HEK293 (cell line): ENCODE results near the gene TSHZ3.

Experiments used
- CTCF ChIA-PET: fragments of 350-600 bp; formaldehyde crosslinking; extraction: SDS; loops from one replicate; lab custom pipeline; 2021; ENCODE audit warnings: antibody characterized with exemption; lab: Yijun Ruan, JAX
- POLR2A ChIA-PET: fragments of 300-600 bp; formaldehyde crosslinking; extraction: SDS; loops from one replicate; lab custom pipeline; 2020; ENCODE audit warnings: antibody characterized with exemption, inconsistent platforms; lab: Yijun Ruan, JAX
- H3K27ac ChIP-seq: fragments of 200-500 bp; sonication (Bioruptor generic); 2 replicates; pipeline ENCODE4 v1.5.1; 2014; ENCODE audit warnings: low read depth, low read length, control low read depth, inconsistent platforms; ENCODE audit errors: extremely low read depth
- H3K36me3 ChIP-seq, 2 experiments: fragments of 200-500 bp in 1 of 2; sonication (Bioruptor generic) in 1 of 2; 1 replicate in 1 of 2; 2 replicates in 1 of 2; pipeline ENCODE4 v1.5.1; 2014 to 2017; ENCODE audit warnings: inconsistent platforms in 2 of 2, low read length in 2 of 2; ENCODE audit not compliant: control insufficient read depth in 2 of 2, insufficient read depth in 1 of 2
- H3K4me1 ChIP-seq: fragments of 200-500 bp; sonication (Bioruptor generic); 2 replicates; pipeline ENCODE4 v1.5.1; 2014; ENCODE audit warnings: mild to moderate bottlenecking, low read length, inconsistent platforms; ENCODE audit not compliant: control insufficient read depth, insufficient read depth
- H3K4me3 ChIP-seq: 2 replicates; pipeline ENCODE4 v1.5.1; 2011; ENCODE audit warnings: low read depth, mild to moderate bottlenecking, control low read depth, low read length, moderate library complexity
- H3K9me3 ChIP-seq: fragments of 200-500 bp; sonication (Bioruptor generic); 2 replicates; pipeline ENCODE4 v1.5.1; 2014; ENCODE audit warnings: low read depth, low read length, inconsistent platforms; ENCODE audit not compliant: control insufficient read depth, insufficient read depth
- HOXD13 ChIP-seq: sonication (generic); formaldehyde crosslinking; IDR thresholded peaks from 2 replicates; pipeline ENCODE4 v1.8.0; 2022; ENCODE audit warnings: missing genetic modification reagents, borderline replicate concordance
- KLF10 ChIP-seq: fragments of 450-650 bp; IDR thresholded peaks from 2 replicates; pipeline ENCODE4 v1.5.1; 2018; ENCODE audit warnings: missing biosample characterization, mild to moderate bottlenecking, missing genetic modification characterization
- OSR2 ChIP-seq: fragments of 450-650 bp; formaldehyde crosslinking; IDR thresholded peaks from 2 replicates; pipeline ENCODE4 v1.5.1; 2016; ENCODE audit warnings: missing biosample characterization, missing genetic modification characterization
- PRDM6 ChIP-seq: fragments of 450-650 bp; formaldehyde crosslinking; IDR thresholded peaks from 2 replicates; pipeline ENCODE4 v1.5.1; 2017; ENCODE audit warnings: missing biosample characterization, missing genetic modification characterization
- SCRT2 ChIP-seq: fragments of 450-650 bp; formaldehyde crosslinking; IDR thresholded peaks from 2 replicates; pipeline ENCODE4 v1.5.1; 2016; ENCODE audit warnings: missing biosample characterization, missing genetic modification characterization
- ZBTB1 ChIP-seq: fragments of 450-650 bp; formaldehyde crosslinking; IDR thresholded peaks from 2 replicates; pipeline ENCODE4 v1.5.1; 2016; ENCODE audit warnings: missing biosample characterization, missing genetic modification characterization
- ZFP37 ChIP-seq: fragments of 450-650 bp; formaldehyde crosslinking; IDR thresholded peaks from 2 replicates; pipeline ENCODE4 v1.5.1; 2016; ENCODE audit warnings: missing biosample characterization, missing genetic modification characterization
- ZNF121 ChIP-seq: fragments of 450-650 bp; formaldehyde crosslinking; IDR thresholded peaks from 2 replicates; pipeline ENCODE4 v1.5.1; 2016; ENCODE audit warnings: missing biosample characterization, missing genetic modification characterization
- ZNF132 ChIP-seq: fragments of 450-650 bp; formaldehyde crosslinking; IDR thresholded peaks from 2 replicates; pipeline ENCODE4 v1.5.1; 2017; ENCODE audit warnings: missing biosample characterization, missing genetic modification characterization, borderline replicate concordance
- ZNF169 ChIP-seq: fragments of 450-650 bp; formaldehyde crosslinking; IDR thresholded peaks from 2 replicates; pipeline ENCODE4 v1.5.1; 2016; ENCODE audit warnings: missing biosample characterization, missing genetic modification characterization
- ZNF174 ChIP-seq: fragments of 450-650 bp; formaldehyde crosslinking; IDR thresholded peaks from 2 replicates; pipeline ENCODE4 v1.5.0; 2017; ENCODE audit warnings: missing biosample characterization, mild to moderate bottlenecking, missing genetic modification characterization
- ZNF280D ChIP-seq: fragments of 450-650 bp; formaldehyde crosslinking; IDR thresholded peaks from 2 replicates; pipeline ENCODE4 v1.5.1; 2016; ENCODE audit warnings: missing biosample characterization, missing genetic modification characterization
- ZNF423 ChIP-seq: fragments of 450-650 bp; formaldehyde crosslinking; IDR thresholded peaks from 2 replicates; pipeline ENCODE4 v1.5.1; 2016; ENCODE audit warnings: missing biosample characterization, missing genetic modification characterization
- ZNF514 ChIP-seq: fragments of 450-650 bp; formaldehyde crosslinking; IDR thresholded peaks from 2 replicates; pipeline ENCODE4 v1.5.1; 2016; ENCODE audit warnings: missing biosample characterization, missing genetic modification characterization
- ZNF558 ChIP-seq: fragments of 450-650 bp; formaldehyde crosslinking; IDR thresholded peaks from 2 replicates; pipeline ENCODE4 v1.5.1; 2016; ENCODE audit warnings: missing biosample characterization, missing genetic modification characterization
- ZNF776 ChIP-seq: fragments of 450-650 bp; formaldehyde crosslinking; IDR thresholded peaks from 2 replicates; pipeline ENCODE4 v1.5.0; 2017; ENCODE audit warnings: missing biosample characterization, missing genetic modification characterization, borderline replicate concordance

Gene TSHZ3

GRCh38 chr19:31275068-31275334, 74.2 kb downstream of the TSHZ3 start (continued):
- no peak for TF ChIP-seq ZNF280D (tag by site-specific recombination)
- no peak for TF ChIP-seq ZNF776 (tag by site-specific recombination)
- no peak for TF ChIP-seq ZNF169 (tag by site-specific recombination)

GRCh38 chr19:31274251-31275067, 74.8 kb downstream of the TSHZ3 start:
- peaks cover 12 to 36% of the 10 kb centered on the region in 2 experiments; a peak in 2 of 3 replicates for H3K36me3 ChIP-seq
- no peak overlapping the region for H3K4me3 ChIP-seq
- TF ChIP-seq ZNF174 (tag by site-specific recombination) (no peak), HOXD13 (no peak), PRDM6 (tag by site-specific recombination) (peak; percentile 30; the same call in 1 of the 2 replicates), ZNF514 (tag by site-specific recombination) (no peak), OSR2 (tag by site-specific recombination) (0 out of 2 replicates have a peak, but pooled peaks have one; percentile 9), ZFP37 (tag by site-specific recombination) (no peak), ZNF558 (tag by site-specific recombination) (no peak), ZBTB1 (tag by site-specific recombination) (no peak)
- H3K27ac ChIP-seq = no peak overlapping the region
- ChIA-PET POLR2A (interaction anchor here (0.6 to 0.8 kb wide), 2 partner anchors 106 to 692 kb away, joined by 3 to 6 read pairs; no protein-coding TSS in a partner anchor), CTCF (interaction anchor here (0.7 to 1.6 kb wide), 5 partner anchors 25 to 605 kb away, joined by 3 to 5 read pairs (median 3); no protein-coding TSS in a partner anchor)
- H3K4me1 ChIP-seq = peaks cover 30% of the 10 kb centered on the region
- no peaks in the 10 kb centered on the region for H3K9me3 ChIP-seq

- no peak overlapping the region for H3K4me3 ChIP-seq
- CTCF ChIA-PET = no interaction called here
- peaks cover 8 to 18% of the 10 kb centered on the region in 2 experiments; a peak in 2 of 3 replicates for H3K36me3 ChIP-seq
- POLR2A ChIA-PET = no interaction called here
- H3K4me1 ChIP-seq = peaks cover 30% of the 10 kb centered on the region
- no peak overlapping the region for H3K27ac ChIP-seq
- H3K9me3 ChIP-seq = no peaks in the 10 kb centered on the region
- no peak for TF ChIP-seq KLF10 (tag by site-specific recombination)
- no peak for TF ChIP-seq ZNF423 (tag by site-specific recombination)
- TF ChIP-seq SCRT2 (tag by site-specific recombination) = no peak
- no peak for TF ChIP-seq ZNF121
- TF ChIP-seq ZNF132 = no peak
Measured at GRCh38 chr19:31272583-31273106, 76.6 kb downstream of the TSHZ3 start.
